MM.1S (cell line): ENCODE data around the gene IFNK.

Experiments used
- DNase-seq: peaks from one replicate; pipeline ENCODE4 v3.0.0-alpha.2; 2015
- H2AFZ ChIP-seq: fragments of 300-600 bp; sonication (generic); 2 replicates; pipeline ENCODE4 v1.6.0; 2016; ENCODE audit warnings: antibody characterized with exemption, low read length
- H3F3A ChIP-seq: fragments of 300-600 bp; sonication (generic); 2 replicates; pipeline ENCODE4 v1.6.1; 2016; ENCODE audit warnings: mild to moderate bottlenecking, antibody characterized with exemption, low read length, moderate library complexity, mixed read lengths; ENCODE audit not compliant: insufficient read depth
- H3K27ac ChIP-seq: fragments of 300-600 bp; sonication (generic); 2 replicates; pipeline ENCODE4 v1.5.1; 2016; ENCODE audit warnings: mild to moderate bottlenecking, low read length
- H3K27me3 ChIP-seq: fragments of 300-600 bp; sonication (generic); replicated peaks from 2 replicates; pipeline ENCODE4 v1.6.0; 2016; ENCODE audit warnings: low read length; ENCODE audit not compliant: insufficient read depth
- H3K36me3 ChIP-seq: fragments of 300-600 bp; sonication (generic); replicated peaks from 2 replicates; pipeline ENCODE4 v1.6.1; 2016; ENCODE audit warnings: mild to moderate bottlenecking, low read length, mixed read lengths; ENCODE audit not compliant: insufficient read depth
- H3K4me1 ChIP-seq: fragments of 300-600 bp; sonication (generic); 2 replicates; pipeline ENCODE4 v1.6.1; 2016; ENCODE audit warnings: low read length, mixed read lengths
- H3K4me2 ChIP-seq: fragments of 300-600 bp; sonication (generic); 2 replicates; pipeline ENCODE4 v1.6.0; 2016; ENCODE audit warnings: low read depth, low read length
- H3K4me3 ChIP-seq: fragments of 300-600 bp; sonication (generic); 2 replicates; pipeline ENCODE4 v1.5.1; 2016; ENCODE audit warnings: low read length, mixed read lengths
- H3K79me2 ChIP-seq: fragments of 300-600 bp; sonication (generic); 2 replicates; pipeline ENCODE4 v1.6.1; 2016; ENCODE audit warnings: mixed run types, low read length, mixed read lengths
- H3K9ac ChIP-seq: fragments of 300-600 bp; sonication (generic); 2 replicates; pipeline ENCODE4 v1.6.1; 2016; ENCODE audit warnings: low read length, mixed read lengths
- H3K9me2 ChIP-seq: fragments of 300-600 bp; sonication (generic); replicated peaks from 2 replicates; pipeline ENCODE4 v1.6.1; 2016; ENCODE audit warnings: mild to moderate bottlenecking, low read length, mixed read lengths; ENCODE audit not compliant: insufficient read depth
- H3K9me3 ChIP-seq: fragments of 300-600 bp; sonication (generic); replicated peaks from 2 replicates; pipeline ENCODE4 v1.6.1; 2016; ENCODE audit warnings: mild to moderate bottlenecking, low read length, mixed read lengths; ENCODE audit not compliant: insufficient read depth
- H4K20me1 ChIP-seq: fragments of 300-600 bp; sonication (generic); 2 replicates; pipeline ENCODE4 v1.6.1; 2016; ENCODE audit warnings: mild to moderate bottlenecking, low read length, moderate library complexity, mixed read lengths; ENCODE audit not compliant: insufficient read depth
- EZH2 ChIP-seq: fragments of 300-600 bp; sonication (generic); optimal IDR thresholded peaks from 2 replicates; pipeline ENCODE3; 2017; ENCODE audit warnings: low read depth, mild to moderate bottlenecking, antibody characterized with exemption, low read length, mixed read lengths
- EZH2phosphoT487 ChIP-seq: fragments of 300-600 bp; sonication (generic); IDR thresholded peaks from 2 replicates; pipeline ENCODE4 v1.6.1; 2018; ENCODE audit warnings: antibody characterized with exemption, low read length
- TF ChIP-seq, protein P1 (sequence below): fragments of 300-600 bp; sonication (generic); IDR thresholded peaks from 2 replicates; pipeline ENCODE4 v1.5.1; 2016; ENCODE audit warnings: antibody characterized with exemption, low read length, mixed read lengths

Gene IFNK, protein sequence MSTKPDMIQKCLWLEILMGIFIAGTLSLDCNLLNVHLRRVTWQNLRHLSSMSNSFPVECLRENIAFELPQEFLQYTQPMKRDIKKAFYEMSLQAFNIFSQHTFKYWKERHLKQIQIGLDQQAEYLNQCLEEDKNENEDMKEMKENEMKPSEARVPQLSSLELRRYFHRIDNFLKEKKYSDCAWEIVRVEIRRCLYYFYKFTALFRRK

DNA sequence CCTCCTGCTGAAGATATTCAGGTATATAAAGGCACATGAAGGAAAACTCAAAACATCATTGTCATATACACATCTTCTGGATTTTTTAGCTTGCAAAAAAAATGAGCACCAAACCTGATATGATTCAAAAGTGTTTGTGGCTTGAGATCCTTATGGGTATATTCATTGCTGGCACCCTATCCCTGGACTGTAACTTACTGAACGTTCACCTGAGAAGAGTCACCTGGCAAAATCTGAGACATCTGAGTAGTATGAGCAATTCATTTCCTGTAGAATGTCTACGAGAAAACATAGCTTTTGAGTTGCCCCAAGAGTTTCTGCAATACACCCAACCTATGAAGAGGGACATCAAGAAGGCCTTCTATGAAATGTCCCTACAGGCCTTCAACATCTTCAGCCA is at the start of gene IFNK:
Gene IFNK, plus strand, starts transcription at position 55 of the 400 bp plus-strand sequence. Its CDS starts 47 bp downstream, at position 102.
- Histone ChIP-seq H3K27ac (no peak within 1 kb of the TSS), H3K36me3 (no peaks in the 10 kb centered on the region), H3K9ac (no peak within 1 kb of the TSS), H3K9me2 (no peaks in the 10 kb centered on the region), H3K4me1 (no peaks in the 10 kb centered on the region), H3K79me2 (no peaks in the 10 kb centered on the region), H4K20me1 (no peaks in the 10 kb centered on the region), H2AFZ (no peak within 1 kb of the TSS), H3F3A (no peaks in the 10 kb centered on the region), H3K4me2 (no peak within 1 kb of the TSS), H3K4me3 (no peak within 1 kb of the TSS), H3K27me3 (no peaks in the 10 kb centered on the region), H3K9me3 (no peaks in the 10 kb centered on the region)
- TF ChIP-seq, protein P1, sequence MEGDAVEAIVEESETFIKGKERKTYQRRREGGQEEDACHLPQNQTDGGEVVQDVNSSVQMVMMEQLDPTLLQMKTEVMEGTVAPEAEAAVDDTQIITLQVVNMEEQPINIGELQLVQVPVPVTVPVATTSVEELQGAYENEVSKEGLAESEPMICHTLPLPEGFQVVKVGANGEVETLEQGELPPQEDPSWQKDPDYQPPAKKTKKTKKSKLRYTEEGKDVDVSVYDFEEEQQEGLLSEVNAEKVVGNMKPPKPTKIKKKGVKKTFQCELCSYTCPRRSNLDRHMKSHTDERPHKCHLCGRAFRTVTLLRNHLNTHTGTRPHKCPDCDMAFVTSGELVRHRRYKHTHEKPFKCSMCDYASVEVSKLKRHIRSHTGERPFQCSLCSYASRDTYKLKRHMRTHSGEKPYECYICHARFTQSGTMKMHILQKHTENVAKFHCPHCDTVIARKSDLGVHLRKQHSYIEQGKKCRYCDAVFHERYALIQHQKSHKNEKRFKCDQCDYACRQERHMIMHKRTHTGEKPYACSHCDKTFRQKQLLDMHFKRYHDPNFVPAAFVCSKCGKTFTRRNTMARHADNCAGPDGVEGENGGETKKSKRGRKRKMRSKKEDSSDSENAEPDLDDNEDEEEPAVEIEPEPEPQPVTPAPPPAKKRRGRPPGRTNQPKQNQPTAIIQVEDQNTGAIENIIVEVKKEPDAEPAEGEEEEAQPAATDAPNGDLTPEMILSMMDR: no peak
- TF ChIP-seq EZH2 (no peak), EZH2phosphoT487 (no peak)
- DNase-seq: no peak

GRCh38 chr9:27474305-27474704 is 49.8 kb upstream of the IFNK start:
- no peaks in the 10 kb centered on the region for H3K27me3 ChIP-seq
- H2AFZ ChIP-seq: no peak overlapping the region
- H4K20me1 ChIP-seq: no peaks in the 10 kb centered on the region
- no peaks in the 10 kb centered on the region for H3K4me1 ChIP-seq
- no peaks in the 10 kb centered on the region for H3K79me2 ChIP-seq
- H3K9me2 ChIP-seq: no peaks in the 10 kb centered on the region
- no peaks in the 10 kb centered on the region for H3F3A ChIP-seq
- DNase-seq: no peak
- H3K27ac ChIP-seq: no peak overlapping the region
- TF ChIP-seq, protein P1: no peak
- TF ChIP-seq EZH2phosphoT487 (no peak), EZH2 (no peak)
- H3K4me2 ChIP-seq: no peak overlapping the region
- H3K36me3 ChIP-seq: no peaks in the 10 kb centered on the region
- H3K9ac ChIP-seq: no peak overlapping the region
- H3K9me3 ChIP-seq: no peaks in the 10 kb centered on the region
- no peak overlapping the region for H3K4me3 ChIP-seq

- H3F3A ChIP-seq: no peaks in the 10 kb centered on the region
- no peak overlapping the region for H2AFZ ChIP-seq
- no peaks in the 10 kb centered on the region for H3K9me2 ChIP-seq
- no peak for DNase-seq
- H3K4me1 ChIP-seq: no peaks in the 10 kb centered on the region
- no peak overlapping the region for H3K4me3 ChIP-seq
- no peaks in the 10 kb centered on the region for H3K9me3 ChIP-seq
- no peaks in the 10 kb centered on the region for H4K20me1 ChIP-seq
- H3K79me2 ChIP-seq: no peaks in the 10 kb centered on the region
- no peak overlapping the region for H3K9ac ChIP-seq
- H3K27me3 ChIP-seq: no peaks in the 10 kb centered on the region
- H3K36me3 ChIP-seq: no peaks in the 10 kb centered on the region
- TF ChIP-seq, protein P1: no peak
- TF ChIP-seq EZH2 (no peak), EZH2phosphoT487 (no peak)
- no peak overlapping the region for H3K4me2 ChIP-seq
- H3K27ac ChIP-seq: no peak overlapping the region
Measured at GRCh38 chr9:27475057-27475595, 49.0 kb upstream of the IFNK start.
